GM23338 (cell line): ENCODE measurements around the gene GATA5. TPM values are rescaled to one million over a fixed set of nuclear protein-coding genes. Genes with fewer than 3 reads are reported as not detected.
A peak's percentile ranks its signal among the peaks of the same experiment; 100 is the strongest.

Experiments
- ATAC-seq: fragments of 200-7000 bp; cut with Tn5 transposase; 3 replicates; pipeline ENCODE4 v1.9.1; 2020
- DNase-seq: peaks from one replicate; pipeline ENCODE4 v3.0.0-alpha.2; 2015; ENCODE audit warnings: low spot score
- H2AFZ ChIP-seq: fragments of 200-600 bp; sonication (generic); 2 replicates; pipeline ENCODE4 v1.8.0; 2016; ENCODE audit warnings: antibody characterized with exemption, mild to moderate bottlenecking, moderate library complexity
- H3F3A ChIP-seq: fragments of 200-600 bp; sonication (generic); replicated peaks from 2 replicates; pipeline ENCODE4 v1.8.0; 2017; ENCODE audit warnings: antibody characterized with exemption, mixed run types, low read depth
- H3K27ac ChIP-seq: fragments of 200-600 bp; sonication (generic); 2 replicates; pipeline ENCODE4 v1.6.1; 2016; ENCODE audit warnings: low read depth
- H3K27me3 ChIP-seq: fragments of 200-600 bp; sonication (generic); 2 replicates; pipeline ENCODE4 v1.8.0; 2016; ENCODE audit warnings: mild to moderate bottlenecking, mixed run types, moderate library complexity; ENCODE audit not compliant: insufficient read depth
- H3K36me3 ChIP-seq: fragments of 200-600 bp; sonication (generic); 2 replicates; pipeline ENCODE4 v1.8.0; 2016; ENCODE audit warnings: mild to moderate bottlenecking; ENCODE audit not compliant: insufficient read depth
- H3K4me1 ChIP-seq: fragments of 200-600 bp; sonication (generic); 2 replicates; pipeline ENCODE4 v1.8.0; 2016; ENCODE audit warnings: mild to moderate bottlenecking, moderate library complexity; ENCODE audit not compliant: insufficient read depth
- H3K4me2 ChIP-seq: fragments of 200-600 bp; sonication (generic); 2 replicates; pipeline ENCODE4 v1.7.1; 2017; ENCODE audit warnings: mixed run types
- H3K4me3 ChIP-seq: fragments of 200-600 bp; sonication (generic); 2 replicates; pipeline ENCODE4 v1.6.1; 2016; ENCODE audit warnings: mixed run types
- H3K79me2 ChIP-seq: fragments of 200-600 bp; sonication (generic); replicated peaks from 2 replicates; pipeline ENCODE4 v1.8.0; 2017; ENCODE audit warnings: mild to moderate bottlenecking; ENCODE audit not compliant: insufficient read depth
- H3K9me2 ChIP-seq: fragments of 200-600 bp; sonication (generic); 2 replicates; pipeline ENCODE4 v1.8.0; 2017; ENCODE audit not compliant: insufficient read depth
- H4K20me1 ChIP-seq: fragments of 200-600 bp; sonication (generic); replicated peaks from 2 replicates; pipeline ENCODE4 v1.8.0; 2017; ENCODE audit warnings: mild to moderate bottlenecking; ENCODE audit not compliant: insufficient read depth
- H3K27ac Mint-ChIP-seq: 2 replicates; pipeline ENCODE4 v1.8.0; 2020; ENCODE audit warnings: inconsistent platforms, mild to moderate bottlenecking, moderate library complexity, mixed read lengths
- H3K27me3 Mint-ChIP-seq: 3 replicates; pipeline ENCODE4 v1.8.0; 2022; ENCODE audit warnings: low read depth, mild to moderate bottlenecking, moderate library complexity, mixed read lengths, inconsistent platforms; ENCODE audit not compliant: insufficient read depth, poor library complexity
- H3K36me3 Mint-ChIP-seq: 3 replicates; pipeline ENCODE4 v1.8.0; 2021; ENCODE audit warnings: low read depth, mild to moderate bottlenecking, inconsistent platforms, moderate library complexity, mixed read lengths
- H3K4me1 Mint-ChIP-seq: 3 replicates; pipeline ENCODE4 v1.8.0; 2020; ENCODE audit warnings: mild to moderate bottlenecking, inconsistent platforms, mixed read lengths
- H3K4me3 Mint-ChIP-seq: 3 replicates; pipeline ENCODE4 v1.8.0; 2021; ENCODE audit warnings: moderate library complexity, mild to moderate bottlenecking, inconsistent platforms, mixed read lengths
- H3K9me3 Mint-ChIP-seq: 3 replicates; pipeline ENCODE4 v1.8.0; 2020; ENCODE audit warnings: moderate library complexity, mild to moderate bottlenecking, inconsistent platforms, mixed read lengths
- EZH2 ChIP-seq: fragments of 200-600 bp; sonication (generic); IDR thresholded peaks from one replicate; pipeline ENCODE4 v1.8.0; 2017; ENCODE audit warnings: antibody characterized with exemption, mild to moderate bottlenecking, low read depth; ENCODE audit not compliant: unreplicated experiment
- EZH2phosphoT487 ChIP-seq: fragments of 200-600 bp; sonication (generic); IDR thresholded peaks from one replicate; pipeline ENCODE4 v1.8.1; 2018; ENCODE audit warnings: antibody characterized with exemption; ENCODE audit not compliant: unreplicated experiment
- POLR2AphosphoS5 ChIP-seq: IDR thresholded peaks from 2 replicates; pipeline ENCODE4 v1.6.1; 2016; ENCODE audit warnings: antibody characterized with exemption, low read depth
- STAT1 ChIP-seq: IDR thresholded peaks from one replicate; pipeline ENCODE4 v1.6.1; 2016; ENCODE audit warnings: antibody characterized with exemption; ENCODE audit not compliant: unreplicated experiment
- ZNF114 ChIP-seq: fragments of 250-450 bp; sonication (Bioruptor Pico); IDR thresholded peaks from 2 replicates; pipeline ENCODE4 v1.5.0; 2020; ENCODE audit warnings: mild to moderate bottlenecking, moderate library complexity
- ZNF331 ChIP-seq: fragments of 250-450 bp; sonication (Bioruptor Pico); IDR thresholded peaks from 2 replicates; pipeline ENCODE4 v1.5.0; 2020; ENCODE audit warnings: low read depth, mild to moderate bottlenecking, moderate library complexity
- polyA plus RNA-seq: library from polyadenylated mRNA; unstranded; fragments of >200 nt; fragmentation: Nextera tagmentation; extraction: Ambion mirVana; gene quantifications from 2 replicates; pipeline ENCODE4 v1.2.1, GENCODE V29; 2016
- total RNA-seq: library from RNA; depleted of rRNA; stranded (reverse); fragments of >200 nt; shearing (Covaris generic); gene quantifications from 2 replicates; pipeline ENCODE4 v1.2.3, GENCODE V29; 2014
- TF ChIP-seq, protein P1 (sequence below): IDR thresholded peaks from 2 replicates; pipeline ENCODE4 v1.6.1; 2016; ENCODE audit warnings: antibody characterized with exemption
- TF ChIP-seq, protein P2 (sequence below): IDR thresholded peaks from one replicate; pipeline ENCODE4 v1.6.1; 2018; ENCODE audit warnings: antibody characterized with exemption; ENCODE audit not compliant: unreplicated experiment
- TF ChIP-seq, protein P3 (sequence below), 2 experiments: fragments of 200-600 bp in 1 of 2; sonication (generic) in 1 of 2; conservative IDR thresholded peaks; 2 replicates each; pipeline versions ENCODE4 v1.5.1 to v1.6.1; 2016 to 2017; ENCODE audit warnings: antibody characterized with exemption in 2 of 2, low read depth in 2 of 2, mild to moderate bottlenecking in 2 of 2, moderate library complexity in 1 of 2

GATA5 gene
- total and polyA plus RNA-seq, 2 experiments from 2014 or later, result 0.60 to 0.73 TPM

DNA sequence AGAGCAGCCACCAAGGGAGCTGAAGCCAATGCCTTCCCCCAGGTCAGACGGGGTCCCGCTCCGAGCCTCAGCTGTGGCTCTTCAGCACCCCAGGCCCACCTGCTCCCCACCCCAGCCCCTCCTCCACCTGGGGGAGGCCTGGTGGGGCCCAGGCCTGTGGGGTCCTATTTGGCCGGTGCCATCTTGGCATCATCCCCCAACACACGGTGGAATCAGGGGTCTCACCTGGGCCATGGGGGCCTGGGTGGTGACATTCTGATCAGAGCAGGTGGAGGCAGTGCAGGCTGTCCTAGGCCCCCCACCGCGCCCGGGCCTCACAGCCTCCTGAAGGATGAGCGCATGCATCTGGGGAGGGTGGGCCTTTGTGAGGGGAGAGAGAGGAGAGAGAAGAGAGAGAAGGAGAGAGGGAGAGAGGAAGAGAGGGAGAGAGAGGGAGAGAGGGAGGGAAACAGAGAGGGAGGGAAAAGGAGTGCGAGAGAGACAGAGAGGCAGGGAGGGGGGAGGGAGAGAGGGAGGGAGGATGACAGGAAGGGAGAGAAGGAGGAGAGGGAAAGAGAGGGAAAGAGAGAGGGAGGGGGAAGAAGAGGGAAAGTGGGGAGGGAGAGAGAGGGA, 24.5 kb downstream of the GATA5 start:
- Histone ChIP-seq H3K9me2 (no peaks in the 10 kb centered on the region), H3K4me3 (no peak overlapping the region), H3K27ac (no peak overlapping the region), H3K36me3 (no peaks in the 10 kb centered on the region), H3K4me1 (no peaks in the 10 kb centered on the region), H4K20me1 (no peaks in the 10 kb centered on the region), H3K27me3 (no peaks in the 10 kb centered on the region), H3K79me2 (no peaks in the 10 kb centered on the region), H2AFZ (no peak overlapping the region), H3F3A (0 out of 2 replicates have a peak, but pooled peaks cover 2% of the 10 kb centered on the region), H3K4me2 (no peak overlapping the region)
- TF ChIP-seq ZNF331 (CRISPR knock-in tag), result no peak
- TF ChIP-seq, protein P1, sequence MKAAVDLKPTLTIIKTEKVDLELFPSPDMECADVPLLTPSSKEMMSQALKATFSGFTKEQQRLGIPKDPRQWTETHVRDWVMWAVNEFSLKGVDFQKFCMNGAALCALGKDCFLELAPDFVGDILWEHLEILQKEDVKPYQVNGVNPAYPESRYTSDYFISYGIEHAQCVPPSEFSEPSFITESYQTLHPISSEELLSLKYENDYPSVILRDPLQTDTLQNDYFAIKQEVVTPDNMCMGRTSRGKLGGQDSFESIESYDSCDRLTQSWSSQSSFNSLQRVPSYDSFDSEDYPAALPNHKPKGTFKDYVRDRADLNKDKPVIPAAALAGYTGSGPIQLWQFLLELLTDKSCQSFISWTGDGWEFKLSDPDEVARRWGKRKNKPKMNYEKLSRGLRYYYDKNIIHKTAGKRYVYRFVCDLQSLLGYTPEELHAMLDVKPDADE, result no peak
- no peak for TF ChIP-seq EZH2phosphoT487
- TF ChIP-seq, protein P2, sequence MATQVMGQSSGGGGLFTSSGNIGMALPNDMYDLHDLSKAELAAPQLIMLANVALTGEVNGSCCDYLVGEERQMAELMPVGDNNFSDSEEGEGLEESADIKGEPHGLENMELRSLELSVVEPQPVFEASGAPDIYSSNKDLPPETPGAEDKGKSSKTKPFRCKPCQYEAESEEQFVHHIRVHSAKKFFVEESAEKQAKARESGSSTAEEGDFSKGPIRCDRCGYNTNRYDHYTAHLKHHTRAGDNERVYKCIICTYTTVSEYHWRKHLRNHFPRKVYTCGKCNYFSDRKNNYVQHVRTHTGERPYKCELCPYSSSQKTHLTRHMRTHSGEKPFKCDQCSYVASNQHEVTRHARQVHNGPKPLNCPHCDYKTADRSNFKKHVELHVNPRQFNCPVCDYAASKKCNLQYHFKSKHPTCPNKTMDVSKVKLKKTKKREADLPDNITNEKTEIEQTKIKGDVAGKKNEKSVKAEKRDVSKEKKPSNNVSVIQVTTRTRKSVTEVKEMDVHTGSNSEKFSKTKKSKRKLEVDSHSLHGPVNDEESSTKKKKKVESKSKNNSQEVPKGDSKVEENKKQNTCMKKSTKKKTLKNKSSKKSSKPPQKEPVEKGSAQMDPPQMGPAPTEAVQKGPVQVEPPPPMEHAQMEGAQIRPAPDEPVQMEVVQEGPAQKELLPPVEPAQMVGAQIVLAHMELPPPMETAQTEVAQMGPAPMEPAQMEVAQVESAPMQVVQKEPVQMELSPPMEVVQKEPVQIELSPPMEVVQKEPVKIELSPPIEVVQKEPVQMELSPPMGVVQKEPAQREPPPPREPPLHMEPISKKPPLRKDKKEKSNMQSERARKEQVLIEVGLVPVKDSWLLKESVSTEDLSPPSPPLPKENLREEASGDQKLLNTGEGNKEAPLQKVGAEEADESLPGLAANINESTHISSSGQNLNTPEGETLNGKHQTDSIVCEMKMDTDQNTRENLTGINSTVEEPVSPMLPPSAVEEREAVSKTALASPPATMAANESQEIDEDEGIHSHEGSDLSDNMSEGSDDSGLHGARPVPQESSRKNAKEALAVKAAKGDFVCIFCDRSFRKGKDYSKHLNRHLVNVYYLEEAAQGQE, result no peak
- no peak for TF ChIP-seq POLR2AphosphoS5
- Mint-ChIP-seq H3K9me3 (no peaks in the 10 kb centered on the region), H3K27ac (no peak overlapping the region), H3K36me3 (no peaks in the 10 kb centered on the region), H3K4me3 (no peak overlapping the region), H3K27me3 (peaks cover 6% of the 10 kb centered on the region), H3K4me1 (peaks cover 2% of the 10 kb centered on the region; the same call in 1 of the 3 replicates)
- DNase-seq (peak; percentile 37), ATAC-seq (no peak)

DNA sequence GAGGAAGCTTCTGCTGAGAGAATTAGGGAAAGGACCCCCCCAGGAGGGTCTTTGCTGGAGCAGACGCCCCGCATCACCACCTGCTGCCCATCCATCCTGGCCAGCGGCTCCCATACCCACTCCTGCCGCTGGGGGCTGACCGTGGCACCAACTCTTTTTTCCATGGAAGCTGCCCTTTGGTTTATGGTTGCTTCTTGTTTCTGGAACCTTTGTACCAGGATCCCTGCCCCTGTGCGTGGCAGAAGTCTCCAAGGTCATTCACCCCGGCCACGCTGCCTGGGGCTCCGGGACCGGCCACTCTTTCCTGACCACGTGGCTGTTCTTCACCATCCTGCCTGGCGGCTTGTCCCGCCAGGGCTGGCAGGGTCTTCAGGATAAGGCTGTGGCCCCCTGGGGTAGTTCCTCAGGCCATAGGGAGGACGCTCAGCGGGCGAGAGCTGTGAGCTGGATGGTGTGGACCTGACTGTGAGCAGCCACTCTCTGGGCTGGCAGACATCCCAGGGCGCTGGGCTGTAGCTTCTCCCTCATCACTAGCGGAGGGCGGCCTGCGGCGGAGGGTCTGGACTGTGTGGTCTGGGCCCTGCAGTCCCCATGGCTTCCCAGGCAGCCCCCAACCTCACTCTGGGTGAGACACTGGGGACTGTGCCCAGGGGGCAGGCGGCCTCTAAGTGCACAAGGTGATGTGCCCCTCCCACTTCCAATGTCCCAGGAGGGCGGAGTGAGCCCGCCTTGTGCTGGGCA, 25.7 kb downstream of the GATA5 start:
- H3K27me3 Mint-ChIP-seq, result peaks cover 6% of the 10 kb centered on the region
- Histone ChIP-seq H3K4me2 (no peak overlapping the region), H3K9me2 (no peaks in the 10 kb centered on the region), H3K4me1 (no peaks in the 10 kb centered on the region), H3K27ac (no peak overlapping the region), H3F3A (0 out of 2 replicates have a peak, but pooled peaks cover 2% of the 10 kb centered on the region), H3K36me3 (no peaks in the 10 kb centered on the region), H2AFZ (no peak overlapping the region), H3K27me3 (no peaks in the 10 kb centered on the region), H4K20me1 (no peaks in the 10 kb centered on the region), H3K79me2 (no peaks in the 10 kb centered on the region), H3K4me3 (no peak overlapping the region)
- DNase-seq (no peak), ATAC-seq (no peak)
- TF ChIP-seq EZH2 (no peak), ZNF114 (no peak), STAT1 (no peak), ZNF331 (CRISPR knock-in tag) (no peak)
- TF ChIP-seq, protein P2, result no peak
- TF ChIP-seq, protein P3, sequence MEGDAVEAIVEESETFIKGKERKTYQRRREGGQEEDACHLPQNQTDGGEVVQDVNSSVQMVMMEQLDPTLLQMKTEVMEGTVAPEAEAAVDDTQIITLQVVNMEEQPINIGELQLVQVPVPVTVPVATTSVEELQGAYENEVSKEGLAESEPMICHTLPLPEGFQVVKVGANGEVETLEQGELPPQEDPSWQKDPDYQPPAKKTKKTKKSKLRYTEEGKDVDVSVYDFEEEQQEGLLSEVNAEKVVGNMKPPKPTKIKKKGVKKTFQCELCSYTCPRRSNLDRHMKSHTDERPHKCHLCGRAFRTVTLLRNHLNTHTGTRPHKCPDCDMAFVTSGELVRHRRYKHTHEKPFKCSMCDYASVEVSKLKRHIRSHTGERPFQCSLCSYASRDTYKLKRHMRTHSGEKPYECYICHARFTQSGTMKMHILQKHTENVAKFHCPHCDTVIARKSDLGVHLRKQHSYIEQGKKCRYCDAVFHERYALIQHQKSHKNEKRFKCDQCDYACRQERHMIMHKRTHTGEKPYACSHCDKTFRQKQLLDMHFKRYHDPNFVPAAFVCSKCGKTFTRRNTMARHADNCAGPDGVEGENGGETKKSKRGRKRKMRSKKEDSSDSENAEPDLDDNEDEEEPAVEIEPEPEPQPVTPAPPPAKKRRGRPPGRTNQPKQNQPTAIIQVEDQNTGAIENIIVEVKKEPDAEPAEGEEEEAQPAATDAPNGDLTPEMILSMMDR (conservative IDR thresholded peaks at IDR 0.05; ENCODE audit: low read depth in 2 of 2), result no peak
- no peak overlapping the region for H3K27ac Mint-ChIP-seq
- no peaks in the 10 kb centered on the region for H3K9me3 Mint-ChIP-seq
- no peaks in the 10 kb centered on the region for H3K4me1 Mint-ChIP-seq
- H3K4me3 Mint-ChIP-seq, result no peak overlapping the region
- H3K36me3 Mint-ChIP-seq, result no peaks in the 10 kb centered on the region
